GM12875 (cell line): Measurements from ENCODE around the gene CDC26.
"Not testable (repeated sequence)": the region's sequence is repeated elsewhere in the genome, so short reads cannot be mapped to it uniquely, and the experiment has no call there.

Source experiments
- H3K4me3 ChIP-seq: one replicate; pipeline ENCODE4 v1.5.1; 2011; ENCODE audit warnings: low read depth, low read length, control low read depth
- CTCF ChIP-seq: IDR thresholded peaks from 2 replicates; pipeline ENCODE4 v1.5.1; 2011; ENCODE audit warnings: low read depth, mild to moderate bottlenecking, control low read depth, inconsistent platforms, low read length, moderate library complexity, borderline replicate concordance; ENCODE audit not compliant: insufficient read depth

CDC26 gene

DNA sequence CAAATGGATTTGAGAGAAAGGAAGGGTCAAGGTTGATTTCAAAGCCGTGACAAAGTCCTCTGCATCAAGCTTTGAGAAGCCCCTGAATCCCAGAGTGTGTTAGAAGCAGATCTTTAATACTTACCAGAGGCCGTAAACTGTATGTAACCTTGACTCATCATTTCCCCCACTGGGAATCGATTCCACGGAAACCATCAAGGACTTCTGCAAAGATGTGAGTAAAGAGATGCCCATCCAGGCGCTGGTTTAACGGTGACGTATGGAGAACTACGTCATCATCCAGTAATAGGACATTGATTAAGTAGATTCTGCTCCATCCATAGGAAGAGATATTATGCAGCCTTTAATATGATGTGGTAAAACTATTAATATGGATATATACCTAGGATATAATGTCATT lies 26.2 kb upstream of the CDC26 start:
- no peak overlapping the region for H3K4me3 ChIP-seq
- TF ChIP-seq CTCF: no peak

DNA sequence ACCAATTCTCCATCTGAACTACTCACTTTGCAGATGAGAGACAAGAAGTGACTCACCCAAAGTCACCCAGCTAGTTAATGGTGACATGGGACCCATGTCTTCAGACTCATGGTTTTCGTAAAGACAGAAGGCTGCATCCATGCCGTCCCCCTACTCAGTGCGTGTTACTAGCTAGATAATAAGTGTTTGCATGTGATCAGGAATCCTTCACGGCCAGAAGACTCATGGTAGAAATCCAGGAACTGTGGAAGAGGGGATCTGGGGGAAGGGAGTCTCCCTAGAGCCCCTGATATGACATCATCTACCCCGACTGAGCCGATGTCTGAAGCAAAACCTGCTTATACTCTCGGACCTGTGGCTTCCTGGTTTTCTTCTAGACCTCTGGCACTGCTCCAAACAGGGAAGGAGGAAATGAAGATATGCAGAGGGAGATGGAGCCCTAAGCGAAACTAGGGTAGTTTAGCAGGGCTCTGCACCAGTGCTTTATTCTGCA lies 24.5 kb upstream of the CDC26 start:
- no peak overlapping the region for H3K4me3 ChIP-seq
- TF ChIP-seq CTCF: no peak

DNA sequence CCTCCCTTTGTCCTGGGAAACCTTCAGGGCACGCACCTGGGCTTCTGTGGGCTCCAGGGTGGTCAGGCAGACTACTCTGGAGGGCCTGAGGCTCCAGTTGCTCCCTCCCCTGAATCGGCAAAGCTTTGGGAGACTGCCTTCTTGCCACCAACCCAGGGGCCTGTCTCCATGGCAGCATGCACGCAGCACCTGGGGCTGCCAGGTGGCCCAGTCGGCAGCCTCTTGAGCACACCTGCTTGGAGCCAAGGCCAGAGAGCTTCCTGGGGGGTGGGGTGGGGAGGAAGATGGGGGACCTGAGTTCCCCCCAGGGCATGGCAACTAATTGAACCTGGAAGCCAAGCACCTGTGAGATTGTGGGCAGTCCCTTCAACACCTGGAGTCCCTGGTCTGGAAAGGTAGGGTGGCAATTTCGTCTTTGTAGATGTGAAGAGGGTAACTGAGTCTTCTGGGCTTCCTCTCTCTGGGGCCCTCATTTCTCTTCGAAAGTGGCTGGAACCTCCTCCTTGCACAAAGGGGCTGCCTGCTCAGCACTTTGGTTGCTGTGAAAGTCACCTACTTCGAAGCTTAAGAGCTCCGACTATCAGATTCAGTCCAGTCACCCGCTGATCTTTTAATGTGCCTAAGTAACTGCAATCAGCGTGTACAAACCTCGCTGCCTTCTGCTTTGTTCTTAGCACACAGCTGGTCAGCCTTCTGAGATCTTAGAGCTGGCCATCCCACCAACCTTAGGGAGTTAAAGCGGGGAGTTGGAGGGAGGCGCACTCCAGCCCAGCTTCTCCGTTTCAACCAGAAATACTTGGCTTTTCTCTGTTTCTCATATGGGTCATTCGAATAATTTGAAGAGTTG lies 23.8 kb upstream of the CDC26 start:
- no peak for TF ChIP-seq CTCF
- H3K4me3 ChIP-seq: no peak overlapping the region

DNA sequence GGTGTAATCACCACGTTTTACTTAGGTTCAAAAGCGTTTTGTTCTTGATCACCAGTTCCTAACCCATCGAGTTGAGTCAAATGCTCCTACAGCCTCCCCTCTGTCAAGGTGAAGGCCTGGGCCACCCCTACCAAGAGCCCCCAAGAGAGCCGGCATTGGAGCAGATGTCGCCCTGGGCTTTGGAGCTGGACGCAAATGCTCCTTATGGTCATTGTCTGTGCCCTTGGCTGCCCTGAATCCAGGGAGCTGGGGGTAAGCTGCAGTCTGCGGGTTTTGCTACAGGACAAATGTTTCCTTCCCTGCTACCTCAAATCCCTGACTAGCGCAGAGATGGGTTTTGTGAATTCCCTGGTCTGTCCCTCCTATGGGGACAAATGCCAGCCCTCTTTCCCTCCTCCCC lies 22.9 kb upstream of the CDC26 start:
- TF ChIP-seq CTCF: no peak

DNA sequence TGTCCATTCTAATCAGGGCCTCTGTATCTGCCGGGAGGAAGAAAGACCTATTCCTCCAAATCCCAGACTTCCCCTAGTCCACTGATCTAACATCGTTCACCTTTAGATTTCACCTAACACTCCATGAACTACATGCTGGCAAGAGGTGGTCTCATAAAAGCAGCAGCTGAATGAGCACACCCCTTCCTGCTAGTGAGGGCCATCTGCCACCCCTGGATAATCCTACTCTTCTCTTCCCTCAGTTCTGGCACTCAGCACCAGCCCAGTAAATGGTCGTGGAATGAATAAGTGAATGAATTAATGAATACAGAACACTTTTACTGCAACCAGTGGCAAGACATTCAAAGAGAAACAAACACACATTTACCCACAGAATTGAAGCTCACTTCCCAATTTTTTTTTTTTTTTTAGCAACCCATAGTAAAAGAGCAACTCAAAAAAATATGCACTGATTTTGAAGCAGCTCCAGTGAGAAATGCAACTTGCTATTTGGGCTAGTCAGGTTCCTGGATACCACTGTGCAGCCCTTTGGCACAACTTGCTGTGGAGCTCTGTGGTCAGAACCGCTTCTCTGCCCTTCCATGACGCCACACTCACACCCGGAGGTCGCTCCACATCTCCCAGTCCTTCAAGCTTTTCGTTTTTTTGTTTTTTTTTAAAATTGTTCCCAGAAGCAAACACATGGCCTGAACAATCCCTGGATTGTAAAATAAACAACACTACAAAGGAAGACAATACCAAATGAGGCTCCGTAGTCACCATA lies 21.6 kb upstream of the CDC26 start:
- TF ChIP-seq CTCF: no peak
- no peak overlapping the region for H3K4me3 ChIP-seq

More for the DNA sequence above, 22.9 kb upstream of the CDC26 start:
- no peak overlapping the region for H3K4me3 ChIP-seq

DNA sequence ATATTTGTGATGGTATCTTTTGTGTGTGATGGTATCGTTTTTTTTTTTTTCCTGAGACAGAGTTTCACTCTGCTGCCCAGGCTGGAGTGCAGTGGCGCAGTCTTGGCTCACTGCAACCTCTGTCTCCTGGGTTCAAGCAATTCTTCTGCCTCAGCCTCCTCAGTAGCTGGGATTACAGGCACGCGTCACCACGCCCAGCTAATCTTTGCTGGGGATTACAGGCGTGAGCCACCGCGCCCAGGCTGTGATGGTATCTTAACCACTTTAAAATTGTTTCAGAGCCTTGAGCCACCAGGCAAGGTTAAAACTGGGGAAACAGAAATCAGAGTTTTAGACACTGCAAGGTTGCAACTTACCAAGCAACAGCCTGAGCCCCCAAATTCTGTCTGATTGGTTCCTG lies 20.9 kb upstream of the CDC26 start:
- not testable (repeated sequence) for H3K4me3 ChIP-seq

GRCh38 chr9:113293285-113293878 lies 18.0 kb upstream of the CDC26 start:
- TF ChIP-seq CTCF: no peak
- H3K4me3 ChIP-seq: no peak overlapping the region
